ENCODE data around the gene TRHDE. TPM values are rescaled to one million over a fixed set of nuclear protein-coding genes. Genes with fewer than 3 reads are reported as not detected.

TRHDE gene
- total RNA-seq, 1 donor from 2014 or later, result 5.6 TPM

- no peak overlapping the region for H3K4me3 ChIP-seq (ENCODE audit: low read depth, low read length)
- no peak for DNase-seq (ENCODE audit: low read depth)
- no peaks in the 10 kb centered on the region for H3K36me3 ChIP-seq (ENCODE audit: control insufficient read depth, insufficient read depth, low read length)
- H3K27me3 ChIP-seq (ENCODE audit: control insufficient read depth, insufficient read depth, low read length), result no peaks in the 10 kb centered on the region
- no peak for TF ChIP-seq CTCF (IDR thresholded peaks at IDR 0.05; ENCODE audit: insufficient read depth, low read length, poor library complexity, severe bottlenecking)
These were observed 249.2 kb downstream of the TRHDE start for GRCh38 chr12:72521326-72521725.

GRCh38 chr12:72522411-72522810 lies 250.2 kb downstream of the TRHDE start:
- no peaks in the 10 kb centered on the region for H3K27me3 ChIP-seq (ENCODE audit: control insufficient read depth, insufficient read depth, low read length)
- no peak overlapping the region for H3K4me3 ChIP-seq (ENCODE audit: low read depth, low read length)
- no peak for DNase-seq (ENCODE audit: low read depth)
- no peaks in the 10 kb centered on the region for H3K36me3 ChIP-seq (ENCODE audit: control insufficient read depth, insufficient read depth, low read length)
- no peak for TF ChIP-seq CTCF (IDR thresholded peaks at IDR 0.05; ENCODE audit: insufficient read depth, low read length, poor library complexity, severe bottlenecking)

- DNase-seq (ENCODE audit: low read depth), result no peak
- Histone ChIP-seq H3K36me3 (ENCODE audit: control insufficient read depth, insufficient read depth, low read length) (no peaks in the 10 kb centered on the region), H3K4me3 (ENCODE audit: low read depth, low read length) (no peak overlapping the region), H3K27me3 (ENCODE audit: control insufficient read depth, insufficient read depth, low read length) (no peaks in the 10 kb centered on the region)
- no peak for TF ChIP-seq CTCF (IDR thresholded peaks at IDR 0.05; ENCODE audit: insufficient read depth, low read length, poor library complexity, severe bottlenecking)
These were observed 251.6 kb downstream of the TRHDE start for GRCh38 chr12:72523754-72524153.

- Histone ChIP-seq H3K4me3 (ENCODE audit: low read depth, low read length) (no peak overlapping the region), H3K27me3 (ENCODE audit: control insufficient read depth, insufficient read depth, low read length) (no peaks in the 10 kb centered on the region), H3K36me3 (ENCODE audit: control insufficient read depth, insufficient read depth, low read length) (no peaks in the 10 kb centered on the region)
- DNase-seq (ENCODE audit: low read depth), result no peak
- TF ChIP-seq CTCF (IDR thresholded peaks at IDR 0.05; ENCODE audit: insufficient read depth, low read length, poor library complexity, severe bottlenecking), result no peak
These were observed 263.2 kb downstream of the TRHDE start for GRCh38 chr12:72535212-72535990.

- DNase-seq (ENCODE audit: low read depth), result no peak
- TF ChIP-seq CTCF (IDR thresholded peaks at IDR 0.05; ENCODE audit: insufficient read depth, low read length, poor library complexity, severe bottlenecking), result no peak
- Histone ChIP-seq H3K27me3 (ENCODE audit: control insufficient read depth, insufficient read depth, low read length) (no peaks in the 10 kb centered on the region), H3K4me3 (ENCODE audit: low read depth, low read length) (no peak overlapping the region), H3K36me3 (ENCODE audit: control insufficient read depth, insufficient read depth, low read length) (no peaks in the 10 kb centered on the region)
These were observed 268.6 kb downstream of the TRHDE start for GRCh38 chr12:72540811-72541210.
